Erythroblast (primary cell): ENCODE measurements around the gene NSUN4.
A peak's percentile ranks its signal among the peaks of the same experiment; 100 is the strongest.

Experiments used
- GATA1 ChIP-seq: IDR thresholded peaks from 2 replicates; pipeline ENCODE4 v1.6.1; 2011; ENCODE audit warnings: low read depth, mild to moderate bottlenecking, control low read depth, low read length, moderate library complexity
- POLR2A ChIP-seq: IDR thresholded peaks from 2 replicates; pipeline ENCODE4 v1.6.1; 2011; ENCODE audit warnings: mild to moderate bottlenecking, low read length

- TF ChIP-seq POLR2A (peak; percentile 83), GATA1 (no peak)
These were observed 37.4 kb upstream of the NSUN4 start, which contains the start of the genes LRRC41 and UQCRH for GRCh38 chr1:46303038-46303871.
